ENCODE measurements around the gene ANXA8.
"Not testable (repeated sequence)": the region's sequence is repeated elsewhere in the genome, so short reads cannot be mapped to it uniquely, and the experiment has no call there.

ANXA8 gene

GRCh38 chr10:47456079-47456785 lies 27.7 kb downstream of the ANXA8 start:
- intact Hi-C loops (cut with micrococcal nuclease) = no loop called here
- Mint-ChIP-seq H3K27me3 (peaks cover 24% of the 10 kb centered on the region), H3K9me3 (no peaks in the 10 kb centered on the region), H3K36me3 (ENCODE audit: low read depth) (no peaks in the 10 kb centered on the region), H3K4me1 (ENCODE audit: low read depth) (peaks cover 4% of the 10 kb centered on the region), H3K4me3 (no peak overlapping the region), H3K27ac (no peak overlapping the region)

GRCh38 chr10:47455350-47456078 lies 28.4 kb downstream of the ANXA8 start:
- peaks cover 21% of the 10 kb centered on the region for H3K27me3 Mint-ChIP-seq
- intact Hi-C loops (cut with micrococcal nuclease) = not testable (repeated sequence)

GRCh38 chr10:47454780-47455058 lies 29.2 kb downstream of the ANXA8 start:
- H3K9me3 Mint-ChIP-seq = no peaks in the 10 kb centered on the region
- H3K27me3 Mint-ChIP-seq = peaks cover 21% of the 10 kb centered on the region
- H3K36me3 Mint-ChIP-seq (ENCODE audit: low read depth) = no peaks in the 10 kb centered on the region
- H3K4me1 Mint-ChIP-seq (ENCODE audit: low read depth) = no peaks in the 10 kb centered on the region
- H3K4me3 Mint-ChIP-seq = no peak overlapping the region
- intact Hi-C loops (cut with micrococcal nuclease) = no loop called here
- no peak overlapping the region for H3K27ac Mint-ChIP-seq

More at GRCh38 chr10:47455350-47456078, 28.4 kb downstream of the ANXA8 start:
- H3K4me3 Mint-ChIP-seq; H3K4me1 Mint-ChIP-seq (ENCODE audit: low read depth); H3K9me3 Mint-ChIP-seq; H3K27ac Mint-ChIP-seq; H3K36me3 Mint-ChIP-seq (ENCODE audit: low read depth): not testable (repeated sequence)

- intact Hi-C loops (cut with micrococcal nuclease) = no loop called here
- no peaks in the 10 kb centered on the region for H3K36me3 Mint-ChIP-seq (ENCODE audit: low read depth)
- H3K9me3 Mint-ChIP-seq = no peaks in the 10 kb centered on the region
- H3K4me1 Mint-ChIP-seq (ENCODE audit: low read depth) = peaks cover under 1% of the 10 kb centered on the region
- no peak overlapping the region for H3K4me3 Mint-ChIP-seq
- H3K27ac Mint-ChIP-seq = no peak overlapping the region
- peaks cover 19% of the 10 kb centered on the region for H3K27me3 Mint-ChIP-seq
These were observed 29.7 kb downstream of the ANXA8 start for GRCh38 chr10:47454008-47454779.

GRCh38 chr10:47453141-47454007 lies 30.5 kb downstream of the ANXA8 start:
- no peak overlapping the region for H3K27ac Mint-ChIP-seq
- peaks cover 9% of the 10 kb centered on the region for H3K4me1 Mint-ChIP-seq (ENCODE audit: low read depth)
- H3K9me3 Mint-ChIP-seq = no peaks in the 10 kb centered on the region
- intact Hi-C loops (cut with micrococcal nuclease) = no loop called here
- H3K36me3 Mint-ChIP-seq (ENCODE audit: low read depth) = no peaks in the 10 kb centered on the region
- H3K4me3 Mint-ChIP-seq = no peak overlapping the region
- peaks cover 19% of the 10 kb centered on the region for H3K27me3 Mint-ChIP-seq

GRCh38 chr10:47452495-47453140 lies 31.3 kb downstream of the ANXA8 start:
- peaks cover 9% of the 10 kb centered on the region for H3K4me1 Mint-ChIP-seq (ENCODE audit: low read depth)

GRCh38 chr10:47451998-47452494 lies 31.9 kb downstream of the ANXA8 start:
- H3K27ac Mint-ChIP-seq = no peak overlapping the region
- H3K9me3 Mint-ChIP-seq = no peaks in the 10 kb centered on the region
- intact Hi-C loops (cut with micrococcal nuclease) = no loop called here
- H3K4me1 Mint-ChIP-seq (ENCODE audit: low read depth) = peaks cover 9% of the 10 kb centered on the region
- H3K27me3 Mint-ChIP-seq = peaks cover 17% of the 10 kb centered on the region
- H3K4me3 Mint-ChIP-seq = no peak overlapping the region
- H3K36me3 Mint-ChIP-seq (ENCODE audit: low read depth) = no peaks in the 10 kb centered on the region

More at GRCh38 chr10:47452495-47453140, 31.3 kb downstream of the ANXA8 start:
- Mint-ChIP-seq H3K36me3 (ENCODE audit: low read depth) (no peaks in the 10 kb centered on the region), H3K9me3 (no peaks in the 10 kb centered on the region), H3K27me3 (peaks cover 17% of the 10 kb centered on the region), H3K27ac (no peak overlapping the region), H3K4me3 (no peak overlapping the region)
- intact Hi-C loops (cut with micrococcal nuclease) = no loop called here

- Mint-ChIP-seq H3K4me1 (ENCODE audit: low read depth) (peaks cover 9% of the 10 kb centered on the region), H3K27me3 (peaks cover 17% of the 10 kb centered on the region), H3K4me3 (no peak overlapping the region), H3K36me3 (ENCODE audit: low read depth) (no peaks in the 10 kb centered on the region), H3K27ac (no peak overlapping the region), H3K9me3 (no peaks in the 10 kb centered on the region)
- intact Hi-C loops (cut with micrococcal nuclease) = no loop called here
These were observed 32.5 kb downstream of the ANXA8 start for GRCh38 chr10:47451273-47451997.

GRCh38 chr10:47450442-47450841 lies 33.5 kb downstream of the ANXA8 start:
- H3K27ac Mint-ChIP-seq = no peak overlapping the region
- peaks cover 7% of the 10 kb centered on the region for H3K9me3 Mint-ChIP-seq
- H3K4me3 Mint-ChIP-seq = no peak overlapping the region
- peaks cover 17% of the 10 kb centered on the region for H3K27me3 Mint-ChIP-seq
- intact Hi-C loops (cut with micrococcal nuclease) = no loop called here
- peaks cover 9% of the 10 kb centered on the region for H3K4me1 Mint-ChIP-seq (ENCODE audit: low read depth)
- no peaks in the 10 kb centered on the region for H3K36me3 Mint-ChIP-seq (ENCODE audit: low read depth)

- Mint-ChIP-seq H3K27ac (no peak overlapping the region), H3K27me3 (peaks cover 14% of the 10 kb centered on the region), H3K4me3 (no peak overlapping the region), H3K9me3 (peaks cover 12% of the 10 kb centered on the region), H3K36me3 (ENCODE audit: low read depth) (no peaks in the 10 kb centered on the region), H3K4me1 (ENCODE audit: low read depth) (peaks cover 9% of the 10 kb centered on the region)
- intact Hi-C loops (cut with micrococcal nuclease) = no loop called here
These were observed 33.9 kb downstream of the ANXA8 start for GRCh38 chr10:47449979-47450378.

GRCh38 chr10:47449102-47449978 lies 34.6 kb downstream of the ANXA8 start:
- intact Hi-C loops (cut with micrococcal nuclease) = no loop called here
- Mint-ChIP-seq H3K27me3 (peaks cover 9% of the 10 kb centered on the region), H3K36me3 (ENCODE audit: low read depth) (no peaks in the 10 kb centered on the region), H3K27ac (no peak overlapping the region), H3K9me3 (peaks cover 13% of the 10 kb centered on the region), H3K4me1 (ENCODE audit: low read depth) (peaks cover 9% of the 10 kb centered on the region), H3K4me3 (no peak overlapping the region)

- intact Hi-C loops (cut with micrococcal nuclease) = no loop called here
- Mint-ChIP-seq H3K27ac (no peak overlapping the region), H3K4me1 (ENCODE audit: low read depth) (peaks cover 9% of the 10 kb centered on the region), H3K36me3 (ENCODE audit: low read depth) (no peaks in the 10 kb centered on the region), H3K4me3 (no peak overlapping the region), H3K9me3 (peaks cover 13% of the 10 kb centered on the region), H3K27me3 (peaks cover 5% of the 10 kb centered on the region)
These were observed 36.2 kb downstream of the ANXA8 start for GRCh38 chr10:47447705-47448104.

Measured in dendritic cell treated with granulocyte-macrophage colony-stimulating factor and Interleukin-4, amounts not matched to agents 40 ng/mL and 50 ng/mL, for 4 days (primary cell).